ENCODE data around the gene EFHC1.

Gene EFHC1

DNA sequence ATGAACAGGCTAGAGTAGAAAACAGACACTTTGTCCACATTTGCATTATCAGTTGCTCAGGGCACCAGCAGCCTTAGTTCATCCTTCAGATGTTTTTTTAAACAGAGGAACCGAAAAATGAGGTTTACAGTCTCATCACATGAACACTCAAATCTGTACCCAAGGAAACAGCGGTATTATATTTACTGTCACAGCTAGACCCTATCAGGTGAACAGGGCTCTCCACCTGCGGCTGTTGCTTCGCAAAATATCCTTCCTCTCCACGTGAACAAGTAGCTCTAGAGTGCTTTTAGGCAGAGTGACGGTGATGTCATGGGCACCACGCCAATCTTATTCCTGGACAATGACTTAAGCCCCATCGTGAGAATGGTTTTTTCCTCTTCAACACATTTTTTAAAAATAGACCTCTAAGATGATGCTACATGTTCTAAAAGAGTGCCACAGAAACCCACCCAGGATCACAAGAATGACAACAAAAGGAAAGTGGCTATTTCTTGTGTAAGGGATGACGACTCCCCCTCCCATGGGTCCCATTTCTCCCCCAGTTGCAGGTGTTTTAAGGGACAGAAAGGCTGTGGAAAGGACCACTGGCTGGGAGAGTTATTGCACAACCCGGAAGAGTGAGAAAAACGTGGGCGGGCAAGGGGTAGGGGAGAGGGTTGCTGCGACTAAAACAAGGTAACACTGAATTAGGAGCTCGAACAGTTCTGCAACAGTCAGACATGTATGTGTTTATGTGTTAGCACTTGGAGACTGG, 77.7 kb downstream of the EFHC1 start:
- H3K27ac ChIP-seq: no peak overlapping the region
- TF ChIP-seq ZFX (IDR thresholded peaks at IDR 0.05): no peak
- TF ChIP-seq, protein P1, sequence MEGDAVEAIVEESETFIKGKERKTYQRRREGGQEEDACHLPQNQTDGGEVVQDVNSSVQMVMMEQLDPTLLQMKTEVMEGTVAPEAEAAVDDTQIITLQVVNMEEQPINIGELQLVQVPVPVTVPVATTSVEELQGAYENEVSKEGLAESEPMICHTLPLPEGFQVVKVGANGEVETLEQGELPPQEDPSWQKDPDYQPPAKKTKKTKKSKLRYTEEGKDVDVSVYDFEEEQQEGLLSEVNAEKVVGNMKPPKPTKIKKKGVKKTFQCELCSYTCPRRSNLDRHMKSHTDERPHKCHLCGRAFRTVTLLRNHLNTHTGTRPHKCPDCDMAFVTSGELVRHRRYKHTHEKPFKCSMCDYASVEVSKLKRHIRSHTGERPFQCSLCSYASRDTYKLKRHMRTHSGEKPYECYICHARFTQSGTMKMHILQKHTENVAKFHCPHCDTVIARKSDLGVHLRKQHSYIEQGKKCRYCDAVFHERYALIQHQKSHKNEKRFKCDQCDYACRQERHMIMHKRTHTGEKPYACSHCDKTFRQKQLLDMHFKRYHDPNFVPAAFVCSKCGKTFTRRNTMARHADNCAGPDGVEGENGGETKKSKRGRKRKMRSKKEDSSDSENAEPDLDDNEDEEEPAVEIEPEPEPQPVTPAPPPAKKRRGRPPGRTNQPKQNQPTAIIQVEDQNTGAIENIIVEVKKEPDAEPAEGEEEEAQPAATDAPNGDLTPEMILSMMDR (conservative IDR thresholded peaks at IDR 0.05): no peak

DNA sequence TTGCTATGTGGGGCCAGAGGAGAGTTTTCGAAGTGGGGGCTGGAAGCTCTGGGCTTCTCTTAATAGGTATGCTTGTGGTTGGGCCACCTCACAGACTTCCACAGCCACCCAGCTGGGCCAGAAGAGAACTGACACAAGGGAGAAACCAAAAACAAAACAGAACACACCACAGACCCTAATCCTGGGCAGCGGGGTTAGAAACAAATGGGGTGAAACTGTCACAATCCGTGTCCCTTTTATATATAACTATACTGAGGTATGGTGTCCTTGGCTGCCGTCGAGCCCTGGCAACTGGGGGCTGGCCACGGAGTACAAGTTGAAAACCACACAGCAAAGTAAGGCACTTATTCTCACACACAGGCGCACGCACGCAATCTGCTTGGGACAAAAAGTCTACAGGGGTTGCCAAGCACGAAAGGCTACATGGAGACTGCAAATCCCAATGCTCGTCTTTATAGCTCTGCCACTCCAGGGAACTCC, 78.4 kb downstream of the EFHC1 start:
- no peak overlapping the region for H3K27ac ChIP-seq
- TF ChIP-seq, protein P1 (conservative IDR thresholded peaks at IDR 0.05): no peak
- TF ChIP-seq ZFX (IDR thresholded peaks at IDR 0.05): no peak

DNA sequence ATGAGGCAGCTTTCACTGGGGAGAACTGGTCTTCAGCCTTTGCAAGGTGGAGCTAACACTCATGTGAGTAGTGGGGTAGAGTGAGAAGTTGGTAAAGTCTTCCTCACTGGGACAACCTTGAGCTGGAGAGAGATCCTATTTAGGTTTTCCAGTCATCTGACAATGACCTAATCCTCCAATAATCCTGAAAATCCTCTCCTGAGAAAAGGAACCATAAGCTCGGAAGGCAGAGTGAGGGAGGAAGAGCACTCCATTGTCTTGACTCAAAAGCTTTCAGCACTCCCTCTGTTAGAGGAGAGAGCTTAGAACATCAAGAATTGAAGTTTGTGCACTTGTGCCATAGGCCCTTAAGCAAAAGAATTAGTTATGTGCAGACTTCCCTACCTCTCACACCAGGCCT, 78.9 kb downstream of the EFHC1 start:
- TF ChIP-seq ZFX (IDR thresholded peaks at IDR 0.05): no peak
- TF ChIP-seq, protein P1 (conservative IDR thresholded peaks at IDR 0.05): no peak
- H3K27ac ChIP-seq: no peak overlapping the region

DNA sequence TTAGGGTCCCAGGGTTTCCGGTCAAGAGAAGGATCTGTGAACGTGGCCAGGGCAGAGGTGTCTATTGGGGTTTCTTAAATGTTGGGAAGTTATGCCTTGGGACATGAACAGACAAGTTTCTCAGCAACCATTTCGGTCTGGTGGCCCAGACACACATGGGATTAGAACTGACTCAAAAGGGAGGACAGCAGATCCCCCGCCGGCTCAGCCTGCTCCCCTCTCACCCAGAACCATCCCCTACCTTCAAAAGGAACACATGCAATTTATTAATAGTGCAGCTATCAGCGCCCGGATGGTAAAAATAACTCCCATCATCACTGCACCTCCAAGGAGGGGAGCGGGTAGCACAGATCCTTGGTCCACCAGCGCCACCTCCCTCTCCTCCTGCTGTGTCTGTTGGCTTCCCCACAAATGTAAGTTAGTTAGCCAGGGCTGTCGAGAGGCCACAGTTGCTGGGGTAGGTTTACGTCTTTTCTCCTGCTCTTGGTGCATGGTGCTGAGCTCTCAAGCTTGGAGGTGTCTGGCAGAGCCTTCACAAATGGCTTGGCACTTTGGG, 79.6 kb downstream of the EFHC1 start:
- TF ChIP-seq ZFX (IDR thresholded peaks at IDR 0.05): no peak
- TF ChIP-seq, protein P1 (conservative IDR thresholded peaks at IDR 0.05): no peak
- H3K27ac ChIP-seq: no peak overlapping the region

DNA sequence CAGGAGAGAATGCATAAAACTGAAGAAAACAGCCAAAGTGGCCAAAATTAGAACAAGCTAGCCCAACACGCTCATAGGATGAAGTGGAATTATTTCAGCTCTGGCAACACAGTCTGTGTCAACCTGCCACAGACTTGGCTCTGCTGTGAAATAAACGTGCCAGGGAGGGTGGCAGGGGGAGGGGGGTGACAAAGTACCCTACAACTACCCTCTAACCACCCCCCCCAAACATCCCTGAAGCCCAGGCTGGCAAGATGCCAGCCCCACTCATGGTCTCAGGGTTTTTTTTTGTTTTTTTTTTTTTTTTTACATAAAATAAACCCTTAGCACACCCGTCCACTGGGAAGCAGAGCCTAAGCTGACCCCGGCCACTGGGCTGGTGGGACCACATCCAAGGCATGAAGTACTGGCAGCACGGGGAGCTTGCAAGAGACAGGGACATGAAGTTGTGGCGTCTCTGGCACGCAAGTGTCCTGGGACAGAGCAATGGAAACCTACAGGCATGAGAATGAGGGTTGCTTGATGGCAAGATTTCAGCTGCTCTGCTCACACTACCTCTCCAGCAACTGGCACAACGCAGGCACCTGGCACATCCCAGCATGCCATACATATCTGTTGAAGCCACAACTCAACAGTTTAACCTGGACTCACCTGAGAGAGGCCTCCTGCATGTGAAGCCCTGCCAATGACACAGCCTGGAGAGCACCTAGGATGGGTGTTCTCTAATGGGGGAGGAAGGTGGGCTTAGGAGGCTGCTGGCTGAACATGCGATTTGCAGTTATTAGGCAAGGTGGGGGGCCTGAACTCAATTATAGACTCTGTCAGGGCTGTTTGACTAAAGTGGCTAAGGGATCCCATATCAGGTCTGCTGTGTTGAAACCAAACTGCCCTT, 80.3 kb downstream of the EFHC1 start:
- H3K27ac ChIP-seq: no peak overlapping the region
- TF ChIP-seq, protein P1 (conservative IDR thresholded peaks at IDR 0.05): no peak
- no peak for TF ChIP-seq ZFX (IDR thresholded peaks at IDR 0.05)

DNA sequence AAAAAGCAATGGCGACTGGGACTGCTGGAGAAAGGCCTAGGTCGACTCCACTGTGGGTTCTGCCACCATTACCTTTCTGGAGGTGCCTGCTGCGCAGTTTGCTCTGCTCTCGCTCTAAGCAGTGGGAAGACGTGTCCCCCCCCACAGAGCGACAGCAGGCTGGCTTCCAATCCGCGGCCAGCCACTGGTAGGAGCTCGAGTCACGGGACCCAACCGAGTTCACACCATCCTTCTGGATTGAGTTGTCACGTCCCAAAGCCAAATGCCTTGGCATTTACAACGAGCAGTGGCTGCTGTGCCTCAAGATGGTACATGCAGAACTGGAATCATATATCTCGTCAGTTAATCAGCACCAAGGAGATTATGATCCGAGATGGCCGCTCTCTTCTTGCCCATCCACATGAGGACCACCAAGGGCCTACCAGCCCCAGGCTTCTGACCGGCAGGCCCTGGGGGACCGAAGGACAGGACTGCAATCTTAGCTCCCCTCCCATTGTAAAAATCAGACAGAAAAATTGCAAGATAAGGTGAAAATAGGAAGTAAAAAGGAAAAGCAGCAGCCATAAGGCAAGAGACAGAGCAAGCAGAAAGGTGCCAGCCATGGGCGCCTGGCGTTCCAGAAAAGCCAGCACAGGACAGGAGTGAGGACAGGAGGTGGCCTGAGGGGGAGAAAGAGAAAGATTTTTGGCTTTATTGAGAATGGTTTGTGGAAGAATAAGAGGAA, 82.3 kb downstream of the EFHC1 start:
- H3K27ac ChIP-seq: peak overlapping the region; percentile 68; the same call in 1 of the 2 replicates
- TF ChIP-seq, protein P1 (conservative IDR thresholded peaks at IDR 0.05): no peak
- no peak for TF ChIP-seq ZFX (IDR thresholded peaks at IDR 0.05)
